Karpas-422 (cell line): ENCODE data around the gene UBE2R2. TPM values are rescaled to one million over a fixed set of nuclear protein-coding genes. Genes with fewer than 3 reads are reported as not detected.

ENCODE experiments used
- DNase-seq: peaks from one replicate; pipeline ENCODE4 v3.0.0-alpha.2; 2015
- H2AFZ ChIP-seq: fragments of 200-600 bp; sonication (generic); 2 replicates; pipeline ENCODE4 v1.6.1; 2014; ENCODE audit warnings: antibody characterized with exemption, low read length, mixed read lengths
- H3K27ac ChIP-seq: fragments of 200-600 bp; sonication (generic); 2 replicates; pipeline ENCODE4 v1.5.1; 2014; ENCODE audit warnings: mild to moderate bottlenecking, low read length, moderate library complexity
- H3K27me3 ChIP-seq: fragments of 200-600 bp; sonication (generic); 2 replicates; pipeline ENCODE4 v1.6.1; 2014; ENCODE audit warnings: low read length, mixed read lengths
- H3K36me3 ChIP-seq: fragments of 200-600 bp; sonication (generic); 2 replicates; pipeline ENCODE4 v1.6.1; 2014; ENCODE audit warnings: low read length, mixed read lengths; ENCODE audit not compliant: insufficient read depth
- H3K4me1 ChIP-seq: fragments of 200-600 bp; sonication (generic); 2 replicates; pipeline ENCODE4 v1.6.1; 2014; ENCODE audit warnings: mild to moderate bottlenecking, low read length, mixed read lengths
- H3K4me2 ChIP-seq: fragments of 200-600 bp; sonication (generic); 2 replicates; pipeline ENCODE4 v1.6.1; 2014; ENCODE audit warnings: low read length, low read depth, mild to moderate bottlenecking; ENCODE audit not compliant: poor library complexity, severe bottlenecking
- H3K4me3 ChIP-seq: fragments of 200-600 bp; sonication (generic); 2 replicates; pipeline ENCODE4 v1.5.1; 2014; ENCODE audit warnings: mild to moderate bottlenecking, antibody characterized with exemption, low read length, mixed read lengths
- H3K79me2 ChIP-seq: fragments of 200-600 bp; sonication (generic); 2 replicates; pipeline ENCODE4 v1.6.1; 2014; ENCODE audit warnings: mild to moderate bottlenecking, low read length, mixed read lengths
- H3K9ac ChIP-seq: fragments of 200-600 bp; sonication (generic); 2 replicates; pipeline ENCODE4 v1.6.0; 2014; ENCODE audit warnings: low read length
- H3K9me2 ChIP-seq: fragments of 200-600 bp; sonication (generic), shearing (Covaris generic); replicated peaks from 2 replicates; pipeline ENCODE4 v1.6.0; 2014; ENCODE audit warnings: mild to moderate bottlenecking, low read length, moderate library complexity; ENCODE audit not compliant: insufficient read depth
- H3K9me3 ChIP-seq: fragments of 300-700, 200-600 bp; sonication (generic); 2 replicates; pipeline ENCODE4 v1.6.1; 2014; ENCODE audit warnings: low read length, mixed read lengths
- H4K20me1 ChIP-seq: fragments of 200-600 bp; sonication (generic); 2 replicates; pipeline ENCODE4 v1.6.1; 2014; ENCODE audit warnings: mild to moderate bottlenecking, antibody characterized with exemption, low read length, low read depth; ENCODE audit not compliant: insufficient read depth
- small RNA-seq: library from RNA; depleted of rRNA; stranded (forward); fragments of <200 nt; gene quantifications from one replicate; pipeline ENCODE3, GENCODE V24; 2014
- total RNA-seq: library from RNA; depleted of rRNA; stranded (reverse); fragments of >200 nt; shearing (Covaris generic); gene quantifications from 2 replicates; pipeline ENCODE4 v1.2.3, GENCODE V29; 2014; ENCODE audit warnings: low replicate concordance; rRNA removed

The UBE2R2 gene
- total RNA-seq, 1 experiment from 2014 or later = 34.0 TPM

DNA sequence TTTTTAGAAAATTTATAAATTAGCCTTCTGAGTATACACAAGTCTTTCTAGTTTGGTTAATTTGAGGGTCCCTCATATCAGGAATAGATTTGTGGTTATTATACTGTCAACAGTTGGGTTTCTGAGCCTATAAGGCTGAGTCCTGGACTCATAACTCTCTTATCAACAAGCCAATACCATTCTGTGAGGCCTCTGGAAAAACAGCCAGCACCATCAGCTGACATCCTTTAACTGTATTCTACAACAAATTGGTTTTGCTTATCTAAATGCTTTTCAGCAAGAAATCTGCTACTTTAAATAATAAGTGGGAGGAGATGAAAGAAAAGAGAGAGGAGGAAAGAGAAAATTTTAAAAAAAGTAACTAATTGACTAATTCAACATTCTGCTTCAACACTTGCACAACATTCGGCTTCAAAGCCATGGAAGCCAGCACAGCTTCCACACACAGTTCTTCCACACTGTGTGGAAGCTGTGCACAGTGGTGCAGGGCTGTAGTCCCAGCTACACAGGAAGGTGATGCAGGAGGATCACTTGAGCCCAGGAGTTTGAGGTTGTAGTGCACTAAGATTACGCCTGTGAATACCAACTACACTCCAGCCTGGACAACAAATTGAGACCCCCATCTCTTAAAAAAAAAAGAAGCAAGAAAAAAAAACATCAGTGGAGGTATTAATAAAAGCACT lies 147.3 kb downstream of the UBE2R2 start:
- no peaks in the 10 kb centered on the region for H3K4me1 ChIP-seq
- H3K79me2 ChIP-seq = peaks cover 18% of the 10 kb centered on the region
- DNase-seq = no peak
- no peaks in the 10 kb centered on the region for H4K20me1 ChIP-seq
- H2AFZ ChIP-seq = no peak overlapping the region
- no peak overlapping the region for H3K4me3 ChIP-seq
- peaks cover 31% of the 10 kb centered on the region; the same call in 1 of the 2 replicates for H3K36me3 ChIP-seq
- H3K9ac ChIP-seq = no peak overlapping the region
- H3K27me3 ChIP-seq = no peaks in the 10 kb centered on the region
- H3K4me2 ChIP-seq = no peak overlapping the region
- H3K27ac ChIP-seq = no peak overlapping the region
- no peaks in the 10 kb centered on the region for H3K9me3 ChIP-seq
- H3K9me2 ChIP-seq = no peaks in the 10 kb centered on the region

Small RNA genes lying within 50 kb of the gene (small RNA-seq; reads per million reads assigned to genes)
- gene RF00019 (not detected), gene RNU4ATAC11P (not detected), gene SNORD121A (35.8 reads per million, percentile 98 among the genes with 10 or more reads in this experiment), gene SNORD121B (not detected)

Other genes starting within 250 kb of the UBE2R2 start
- 0.40 TPM in 1 of 2 replicates, not detected in the other for gene PRSS3, start 21.6 kb upstream of the UBE2R2 start, total RNA-seq
- 18.8 and 56.8 TPM in 2 replicates for gene UBAP2, start 231.7 kb downstream of the UBE2R2 start, total RNA-seq